MG63 (cell line): ENCODE data around the gene DACH2. TPM values are rescaled to one million over a fixed set of nuclear protein-coding genes. Genes with fewer than 3 reads are reported as not detected.

ENCODE experiments used
- DNase-seq: peaks from one replicate; pipeline ENCODE4 v3.0.0-alpha.2; 2020
- H3K27me3 ChIP-seq: fragments of 250-450 bp; sonication (Bioruptor Pico); 2 replicates; pipeline ENCODE4 v1.5.1; 2020; ENCODE audit warnings: mild to moderate bottlenecking, moderate library complexity
- H3K36me3 ChIP-seq: fragments of 250-450 bp; sonication (Bioruptor Pico); 2 replicates; pipeline ENCODE4 v1.5.1; 2020; ENCODE audit warnings: mild to moderate bottlenecking, moderate library complexity
- H3K4me3 ChIP-seq: fragments of 250-450 bp; sonication (Bioruptor Pico); 2 replicates; pipeline ENCODE4 v1.5.1; 2020; ENCODE audit warnings: mild to moderate bottlenecking, moderate library complexity
- H3K9me3 ChIP-seq: fragments of 250-450 bp; sonication (Bioruptor Pico); 2 replicates; pipeline ENCODE4 v1.5.1; 2020; ENCODE audit warnings: mild to moderate bottlenecking, moderate library complexity
- total RNA-seq: library from RNA; depleted of rRNA; stranded (reverse); fragments of >200 nt; shearing (Covaris generic); gene quantifications from 2 replicates; pipeline ENCODE4 v1.2.3, GENCODE V29; 2014; ENCODE audit warnings: low replicate concordance

Gene DACH2
- total RNA-seq, 1 experiment from 2014 or later, result not detected

DNA sequence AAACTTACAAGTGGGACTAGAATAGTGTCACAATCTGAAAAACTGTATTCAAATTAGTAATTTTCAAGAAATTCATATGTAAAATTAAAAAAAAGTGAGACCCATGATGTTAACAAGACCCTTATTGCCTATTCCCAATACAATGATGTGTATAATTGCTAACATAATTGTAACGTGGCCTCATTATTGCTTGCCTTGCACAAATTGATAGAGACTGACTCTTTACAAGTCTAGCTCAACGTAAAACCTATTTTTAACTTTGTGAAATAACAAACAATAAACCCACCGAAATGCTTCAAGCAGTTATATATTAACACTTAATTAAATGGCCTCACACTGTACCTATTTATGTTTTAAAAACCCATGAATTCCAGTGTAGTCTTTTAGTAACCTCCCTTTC, 312.5 kb downstream of the DACH2 start:
- no peaks in the 10 kb centered on the region for H3K9me3 ChIP-seq
- no peaks in the 10 kb centered on the region for H3K36me3 ChIP-seq
- no peak overlapping the region for H3K4me3 ChIP-seq
- no peaks in the 10 kb centered on the region for H3K27me3 ChIP-seq
- DNase-seq, result no peak

DNA sequence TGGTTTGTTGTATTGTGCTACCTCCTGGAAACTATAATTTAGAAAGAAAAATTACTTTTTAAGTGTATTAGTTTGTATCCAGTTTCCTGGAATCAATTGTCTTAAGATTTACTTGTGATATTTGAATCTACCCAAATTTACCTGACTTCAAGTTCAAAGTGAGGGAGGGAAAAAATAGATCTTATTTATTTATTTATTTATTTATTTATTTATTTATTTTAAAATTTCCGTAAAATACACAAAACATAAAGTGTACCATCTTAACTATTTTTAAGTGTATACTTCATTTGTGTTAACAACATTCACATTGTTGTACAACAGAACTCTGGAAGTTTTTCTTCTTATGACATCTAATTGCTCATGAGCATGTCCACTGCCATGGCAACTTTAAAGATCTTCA, 356.0 kb downstream of the DACH2 start:
- H3K4me3 ChIP-seq, result no peak overlapping the region
- DNase-seq, result no peak
- no peaks in the 10 kb centered on the region for H3K9me3 ChIP-seq
- H3K36me3 ChIP-seq, result no peaks in the 10 kb centered on the region
- H3K27me3 ChIP-seq, result no peaks in the 10 kb centered on the region

DNA sequence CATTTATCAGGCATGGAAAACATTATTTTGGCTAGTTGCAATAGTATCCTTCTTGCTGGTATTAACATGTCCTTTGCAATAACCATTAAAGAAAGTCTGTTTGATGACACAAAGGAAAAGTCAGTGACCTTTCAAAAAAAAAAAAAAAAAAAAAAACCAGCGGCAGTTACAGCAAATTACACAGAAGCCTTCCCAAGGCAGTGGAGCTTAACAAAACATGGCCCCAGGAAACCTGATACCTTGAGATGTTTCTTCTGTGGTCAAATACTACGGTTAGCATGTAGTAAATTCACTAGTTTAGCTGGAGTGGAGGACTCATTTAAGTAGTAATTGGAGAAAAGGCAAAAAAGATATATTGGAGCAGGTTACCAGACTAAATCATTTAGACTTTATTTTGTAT, 359.1 kb downstream of the DACH2 start:
- Histone ChIP-seq H3K4me3 (no peak overlapping the region), H3K27me3 (no peaks in the 10 kb centered on the region), H3K9me3 (no peaks in the 10 kb centered on the region), H3K36me3 (no peaks in the 10 kb centered on the region)
- DNase-seq, result no peak

DNA sequence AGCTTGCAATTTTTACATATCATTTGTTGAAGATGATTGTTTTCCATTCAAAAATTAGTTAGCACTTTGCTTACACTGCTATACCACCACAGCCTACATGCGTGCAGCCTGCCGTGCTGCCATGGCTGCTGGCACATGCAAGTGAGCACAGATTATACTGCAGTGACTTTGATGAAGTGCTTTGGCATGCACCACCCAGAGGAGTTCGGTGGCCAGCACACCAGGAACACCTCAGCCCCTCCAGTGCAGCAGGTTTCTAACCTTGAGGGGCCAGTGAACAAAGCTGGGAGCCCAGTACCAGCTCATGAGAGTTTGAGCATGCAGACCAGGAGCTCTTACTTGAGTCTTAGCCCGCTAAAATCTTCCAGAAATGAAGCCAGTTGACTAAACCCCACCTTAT, 431.5 kb downstream of the DACH2 start:
- no peak for DNase-seq
- H3K9me3 ChIP-seq, result no peaks in the 10 kb centered on the region
- H3K27me3 ChIP-seq, result no peaks in the 10 kb centered on the region
- H3K36me3 ChIP-seq, result no peaks in the 10 kb centered on the region
- H3K4me3 ChIP-seq, result no peak overlapping the region

DNA sequence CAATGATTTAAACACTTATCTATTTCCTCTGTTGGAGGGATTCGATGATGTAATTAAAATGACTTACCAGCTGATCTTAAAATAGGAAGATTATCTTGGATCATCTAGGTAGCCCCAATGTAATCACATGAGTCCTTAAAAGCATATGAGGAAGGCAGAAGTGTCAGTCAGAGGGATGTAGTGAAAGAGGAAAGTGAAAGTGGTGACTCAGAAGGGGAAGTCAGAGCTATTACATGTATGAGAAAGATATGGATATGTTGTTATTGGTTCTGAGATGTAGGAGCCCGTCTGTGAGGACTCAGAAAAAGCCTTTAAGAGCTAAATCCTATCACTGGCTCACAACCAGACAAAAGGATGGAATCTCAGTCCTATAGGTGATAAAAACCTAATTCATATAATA, 456.4 kb downstream of the DACH2 start:
- H3K27me3 ChIP-seq, result no peaks in the 10 kb centered on the region
- H3K36me3 ChIP-seq, result no peaks in the 10 kb centered on the region
- H3K9me3 ChIP-seq, result no peaks in the 10 kb centered on the region
- no peak overlapping the region for H3K4me3 ChIP-seq
- no peak for DNase-seq

DNA sequence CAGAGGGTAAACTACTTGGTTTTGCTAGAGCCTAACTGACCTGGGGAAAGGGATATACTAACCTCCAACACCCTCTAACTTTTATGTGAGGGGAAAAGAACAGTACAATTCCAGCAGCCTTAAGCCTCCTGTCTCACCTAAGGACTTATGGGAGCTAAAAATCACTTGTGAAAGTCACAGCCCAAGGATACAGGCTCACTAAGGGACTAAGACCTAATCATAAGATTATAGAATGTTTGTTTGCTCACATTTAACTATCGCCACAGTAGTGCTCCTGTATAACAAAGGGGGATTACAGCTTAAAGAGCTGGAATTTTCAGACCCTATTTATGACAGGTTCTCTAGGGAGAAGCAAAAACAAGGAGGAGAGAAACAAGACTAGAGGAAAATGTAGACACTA, 548.7 kb downstream of the DACH2 start:
- Histone ChIP-seq H3K36me3 (no peaks in the 10 kb centered on the region), H3K9me3 (no peaks in the 10 kb centered on the region), H3K27me3 (no peaks in the 10 kb centered on the region), H3K4me3 (no peak overlapping the region)
- no peak for DNase-seq

DNA sequence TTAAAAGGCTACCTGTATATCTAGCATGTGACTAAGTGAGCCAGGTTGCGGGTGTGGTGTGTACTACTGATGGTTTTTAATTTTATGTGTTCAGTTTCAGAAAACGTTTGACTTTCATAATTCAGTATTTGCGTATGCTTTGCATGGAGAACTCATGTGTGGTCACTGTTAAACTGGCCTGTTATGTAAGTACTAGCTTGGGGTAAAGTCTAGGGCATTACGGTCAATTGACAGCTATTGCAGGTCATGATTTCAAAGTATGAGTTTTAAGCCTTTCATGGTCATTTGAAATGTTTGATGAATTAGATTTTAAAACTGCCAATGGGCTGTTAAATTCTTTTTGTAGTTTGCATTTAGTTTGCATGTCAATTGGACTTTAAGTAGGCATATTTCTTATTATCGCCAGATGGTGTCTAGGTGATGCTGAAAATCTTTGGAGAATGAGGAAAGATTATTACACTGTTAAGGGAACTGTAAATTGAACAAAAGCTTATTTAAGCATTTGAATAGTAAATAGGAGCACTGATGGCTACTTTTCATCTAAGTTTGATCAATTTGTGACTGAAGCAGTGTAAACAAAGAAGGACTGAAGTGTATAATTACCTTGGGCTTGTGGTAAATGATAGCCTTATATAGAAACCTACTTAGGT, 563.4 kb downstream of the DACH2 start:
- H3K9me3 ChIP-seq, result no peaks in the 10 kb centered on the region
- no peaks in the 10 kb centered on the region for H3K27me3 ChIP-seq
- H3K4me3 ChIP-seq, result no peak overlapping the region
- DNase-seq, result no peak
- H3K36me3 ChIP-seq, result no peaks in the 10 kb centered on the region

DNA sequence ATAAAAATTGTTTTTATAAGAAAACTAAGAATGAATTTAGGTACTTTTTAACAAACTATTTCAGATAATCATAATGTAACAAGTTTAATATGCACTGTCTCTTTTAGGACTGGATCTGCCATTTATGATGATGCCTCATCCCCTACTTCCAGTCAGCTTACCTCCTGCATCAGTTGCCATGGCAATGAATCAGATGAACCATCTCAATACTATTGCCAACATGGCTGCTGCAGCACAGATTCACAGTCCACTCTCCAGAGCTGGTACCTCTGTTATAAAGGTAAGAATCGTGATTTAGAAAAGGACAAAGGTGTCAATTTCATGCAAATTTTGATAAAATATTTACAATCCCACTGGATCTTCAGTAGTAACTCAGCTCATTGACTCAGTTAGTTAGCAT, 566.2 kb downstream of the DACH2 start:
- Histone ChIP-seq H3K36me3 (no peaks in the 10 kb centered on the region), H3K9me3 (no peaks in the 10 kb centered on the region), H3K4me3 (no peak overlapping the region), H3K27me3 (no peaks in the 10 kb centered on the region)
- DNase-seq, result no peak

DNA sequence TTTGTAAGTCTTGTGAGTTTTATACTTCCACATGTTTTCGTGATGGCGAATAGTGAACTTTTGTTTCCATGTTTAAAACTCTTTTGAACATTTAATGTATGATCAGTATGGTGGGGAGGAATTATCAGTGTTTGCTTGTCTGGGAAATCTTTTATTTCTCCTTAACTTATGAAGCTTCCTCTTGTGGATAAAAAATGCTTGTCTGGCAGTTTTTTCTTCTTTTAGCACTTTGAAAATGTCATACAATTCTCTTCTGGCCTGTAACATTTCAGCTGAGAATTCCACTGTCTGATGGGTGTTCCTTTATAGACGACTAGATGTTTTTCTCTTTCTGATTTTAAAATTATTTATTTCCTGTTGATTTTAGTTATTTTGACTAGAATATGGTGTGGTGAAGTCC, 576.0 kb downstream of the DACH2 start:
- H3K36me3 ChIP-seq, result no peaks in the 10 kb centered on the region
- no peak for DNase-seq
- no peaks in the 10 kb centered on the region for H3K9me3 ChIP-seq
- no peaks in the 10 kb centered on the region for H3K27me3 ChIP-seq
- H3K4me3 ChIP-seq, result no peak overlapping the region

DNA sequence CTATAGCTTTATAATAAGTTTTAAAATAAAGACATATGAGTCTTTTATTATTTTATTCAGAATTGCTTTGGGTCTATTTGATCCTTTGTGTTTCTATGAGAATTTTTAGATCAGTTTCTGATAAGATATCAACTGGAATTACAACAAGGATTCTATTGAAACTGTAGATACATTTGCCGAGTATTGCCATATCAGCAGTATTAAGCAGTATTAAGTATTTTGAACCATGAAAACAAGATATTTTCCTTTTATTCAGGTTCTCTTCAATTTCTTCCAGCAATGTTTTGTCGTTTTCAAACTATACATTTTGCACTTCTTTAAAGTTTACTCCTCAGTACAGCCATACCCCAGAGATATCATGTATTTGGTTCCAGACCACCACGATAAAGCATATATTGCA, 598.8 kb downstream of the DACH2 start:
- no peak overlapping the region for H3K4me3 ChIP-seq
- no peaks in the 10 kb centered on the region for H3K9me3 ChIP-seq
- no peak for DNase-seq
- H3K36me3 ChIP-seq, result no peaks in the 10 kb centered on the region
- no peaks in the 10 kb centered on the region for H3K27me3 ChIP-seq

DNA sequence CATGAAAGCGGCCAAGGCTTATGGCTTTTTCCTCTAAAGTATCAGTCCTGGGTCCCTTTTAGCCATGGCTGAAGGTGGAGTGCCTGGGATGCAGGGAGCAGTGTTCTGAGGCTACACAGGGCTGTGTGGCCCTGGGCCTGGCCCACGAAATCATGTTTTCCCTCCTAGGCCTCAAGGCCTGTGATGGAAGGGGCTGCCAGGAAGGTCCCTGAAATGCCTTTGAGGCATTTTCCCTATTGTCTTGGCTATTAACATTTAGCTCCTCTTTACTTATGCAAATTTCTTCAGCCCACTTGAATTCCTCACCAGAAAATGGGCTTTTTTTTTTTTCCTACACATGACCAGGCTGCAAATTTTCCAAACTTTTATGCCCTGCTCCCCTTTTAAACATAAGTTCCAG, 657.0 kb downstream of the DACH2 start:
- no peaks in the 10 kb centered on the region for H3K9me3 ChIP-seq
- H3K36me3 ChIP-seq, result no peaks in the 10 kb centered on the region
- H3K27me3 ChIP-seq, result no peaks in the 10 kb centered on the region
- no peak for DNase-seq
- H3K4me3 ChIP-seq, result no peak overlapping the region

DNA sequence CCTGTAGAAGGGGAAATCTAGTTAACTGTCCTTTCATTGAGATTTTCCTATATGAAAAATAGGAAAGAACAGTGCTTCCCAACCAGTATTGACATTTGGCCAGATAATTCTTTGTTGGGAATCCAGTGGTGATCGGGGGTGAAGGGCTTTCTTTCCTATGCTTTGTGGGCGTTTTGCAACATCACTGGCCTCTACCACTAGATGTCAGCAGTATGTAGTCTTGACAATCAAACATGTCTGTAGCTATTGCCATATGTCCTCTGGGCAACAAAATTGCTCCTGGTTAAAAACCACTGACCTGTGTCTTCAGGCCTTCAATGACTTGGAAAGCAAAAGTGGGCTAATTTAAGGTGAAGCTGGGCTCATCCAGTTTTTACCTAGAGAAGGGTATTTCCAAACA, 658.5 kb downstream of the DACH2 start:
- no peak for DNase-seq
- Histone ChIP-seq H3K4me3 (no peak overlapping the region), H3K36me3 (no peaks in the 10 kb centered on the region), H3K27me3 (no peaks in the 10 kb centered on the region), H3K9me3 (no peaks in the 10 kb centered on the region)

DNA sequence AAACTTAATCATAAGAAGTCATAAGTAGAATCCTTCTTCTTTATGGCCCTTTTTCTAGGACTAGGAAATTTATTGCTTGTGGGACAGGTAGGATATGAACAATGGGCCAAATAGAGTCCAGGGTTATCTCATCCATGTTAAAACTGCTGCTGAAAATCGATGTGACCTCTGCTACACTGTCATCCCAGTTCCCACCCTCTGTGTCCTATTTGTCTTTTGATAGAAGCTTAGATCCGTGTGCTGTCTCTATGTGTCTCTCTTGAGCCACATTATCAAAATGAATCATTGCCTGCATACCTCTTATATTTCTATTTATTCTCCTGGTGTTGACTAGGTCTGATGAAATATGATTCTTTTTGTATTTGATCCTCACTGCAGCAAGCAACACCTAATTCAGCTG, 661.4 kb downstream of the DACH2 start:
- DNase-seq, result no peak
- H3K27me3 ChIP-seq, result no peaks in the 10 kb centered on the region
- H3K4me3 ChIP-seq, result no peak overlapping the region
- H3K9me3 ChIP-seq, result no peaks in the 10 kb centered on the region
- no peaks in the 10 kb centered on the region for H3K36me3 ChIP-seq

DNA sequence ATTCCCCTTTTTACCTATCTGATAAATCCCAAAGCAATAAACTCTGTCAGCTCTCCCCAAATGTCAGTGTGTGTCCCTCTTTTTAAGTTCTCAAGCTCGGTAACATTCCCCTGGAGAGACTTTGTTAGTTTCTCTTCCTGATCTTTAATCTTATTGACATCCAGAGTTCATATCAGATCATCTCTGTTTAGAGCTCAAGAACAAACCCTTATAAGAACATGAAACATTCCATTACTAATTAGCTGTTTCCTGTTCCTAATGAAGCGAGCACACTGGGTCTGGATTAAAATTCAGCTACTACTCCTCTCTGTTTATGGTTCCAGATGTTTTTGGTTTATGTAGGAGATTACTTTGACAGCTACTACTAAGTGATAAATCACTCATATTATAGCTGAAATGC, 681.5 kb downstream of the DACH2 start:
- no peak overlapping the region for H3K4me3 ChIP-seq
- no peaks in the 10 kb centered on the region for H3K9me3 ChIP-seq
- no peak for DNase-seq
- H3K27me3 ChIP-seq, result no peaks in the 10 kb centered on the region
- H3K36me3 ChIP-seq, result no peaks in the 10 kb centered on the region

DNA sequence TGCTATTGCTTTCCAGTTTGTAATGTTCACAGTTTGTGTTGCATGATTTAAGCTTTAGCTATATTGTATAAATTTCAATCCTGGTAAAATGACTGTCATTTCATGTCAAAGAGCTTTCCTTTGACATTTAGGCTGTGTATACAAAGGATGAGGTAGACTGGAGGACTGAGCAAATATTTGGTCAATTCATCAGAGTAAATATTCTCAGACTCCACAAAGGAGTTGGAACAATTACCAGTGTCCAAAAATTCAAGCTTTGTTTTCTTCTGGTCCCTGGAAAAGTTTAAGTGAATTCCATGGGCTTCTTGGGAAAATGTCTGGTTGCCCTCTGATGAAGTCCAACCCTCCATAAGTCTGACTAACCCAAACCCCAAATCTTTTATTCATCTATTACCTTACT, 682.4 kb downstream of the DACH2 start:
- H3K9me3 ChIP-seq, result no peaks in the 10 kb centered on the region
- no peak for DNase-seq

DNA sequence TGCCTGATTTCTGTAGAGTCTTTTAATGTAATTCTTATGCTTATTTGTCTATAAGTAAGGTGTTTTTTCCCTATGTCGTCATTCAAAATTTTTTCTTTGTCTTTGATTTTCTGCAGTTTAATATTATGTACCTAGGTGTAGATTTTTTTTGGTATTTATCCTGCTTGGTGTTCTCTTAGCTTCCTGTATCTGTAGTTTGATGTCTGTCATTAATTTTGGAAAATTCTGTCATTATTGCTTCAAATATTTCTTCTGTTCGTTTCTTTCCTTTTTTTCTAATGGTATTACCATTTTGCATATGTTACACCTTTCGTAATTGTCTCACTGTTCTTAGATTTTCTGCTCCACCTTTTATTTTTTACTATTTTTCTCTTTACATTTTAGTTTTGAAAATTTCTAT, 696.9 kb downstream of the DACH2 start:
- Histone ChIP-seq H3K27me3 (no peaks in the 10 kb centered on the region), H3K9me3 (no peaks in the 10 kb centered on the region), H3K36me3 (no peaks in the 10 kb centered on the region), H3K4me3 (no peak overlapping the region)
- no peak for DNase-seq

More for the DNA sequence above, 682.4 kb downstream of the DACH2 start:
- Histone ChIP-seq H3K27me3 (no peaks in the 10 kb centered on the region), H3K36me3 (no peaks in the 10 kb centered on the region), H3K4me3 (no peak overlapping the region)
